Breast epithelium (tissue), 4 donors: ENCODE data around the gene MROH7. TPM values are rescaled to one million over a fixed set of nuclear protein-coding genes. Genes with fewer than 3 reads are reported as not detected.

Experiments
- DNase-seq, 2 donors: peaks; one replicate each; pipeline ENCODE4 v3.0.0-alpha.2; 2019; ENCODE audit warnings: low spot score in 2 of 2
- H3K27ac ChIP-seq, 2 donors: fragments of 200-600 bp; sonication (generic) in 1 of 2; one replicate each; pipeline ENCODE4 v1.5.1; 2016 to 2019; ENCODE audit warnings: mild to moderate bottlenecking in 1 of 2
- H3K27me3 ChIP-seq, 2 donors: fragments of 200-600 bp; sonication (generic) in 1 of 2; one replicate each; pipeline versions ENCODE4 v1.5.1 to v1.6.0; 2017 to 2019; ENCODE audit warnings: control low read depth in 1 of 2, mild to moderate bottlenecking in 1 of 2
- H3K36me3 ChIP-seq: fragments of 200-600 bp; one replicate; pipeline ENCODE4 v1.5.1; 2019
- H3K4me1 ChIP-seq, 2 donors: fragments of 200-600 bp; sonication (generic); one replicate each; pipeline ENCODE4 v1.5.1; 2016 to 2019; ENCODE audit warnings: control low read depth in 1 of 2
- H3K4me3 ChIP-seq, 3 donors: fragments of 200-600 bp; sonication (generic); 1 replicate in 2 of 3; 2 replicates in 1 of 3; pipeline ENCODE4 v1.5.1; 2016 to 2019; ENCODE audit warnings: mild to moderate bottlenecking in 3 of 3, moderate library complexity in 2 of 3
- H3K9me3 ChIP-seq, 2 donors: fragments of 200-600 bp; sonication (generic) in 1 of 2; one replicate each; pipeline ENCODE4 v1.5.1; 2016 to 2019; ENCODE audit warnings: control low read depth in 1 of 2
- CTCF ChIP-seq, 3 donors: fragments of 450-650 bp; IDR thresholded peaks; one replicate each; pipeline ENCODE4 v1.5.1; 2016 to 2017; ENCODE audit warnings: antibody characterized with exemption in 3 of 3, mild to moderate bottlenecking in 3 of 3, moderate library complexity in 3 of 3
- POLR2A ChIP-seq: fragments of 450-650 bp; IDR thresholded peaks from one replicate; pipeline ENCODE4 v1.6.1; 2016; ENCODE audit warnings: antibody characterized with exemption, mild to moderate bottlenecking, moderate library complexity
- POLR2AphosphoS5 ChIP-seq, 3 donors: sonication (generic); formaldehyde crosslinking; IDR thresholded peaks; one replicate each; pipeline ENCODE4 v1.6.1; 2017; ENCODE audit warnings: antibody characterized with exemption in 3 of 3
- intact Hi-C: fragments of 100-400 bp; cut with DNase I; formaldehyde crosslinking; loops from one replicate; pipeline ENCODE4 v1.15.1; 2023; ENCODE audit warnings: low total_unique reads
- total RNA-seq, 3 donors: library from RNA; depleted of rRNA; stranded (reverse); fragments of >200 nt; gene quantifications; one replicate each; pipeline ENCODE4 v1.1.0, GENCODE V29; 2016

The MROH7 gene
- total RNA-seq, 3 donors from 2014 or later, result 0.66 to 5.3 (median 0.80) TPM

GRCh38 chr1:54750596-54750995 is 109.0 kb downstream of the MROH7 start:
- H3K36me3 ChIP-seq, result no peaks in the 10 kb centered on the region
- no peaks in the 10 kb centered on the region for H3K9me3 ChIP-seq
- no peak for TF ChIP-seq CTCF (IDR thresholded peaks at IDR 0.05)
- no peak for TF ChIP-seq POLR2AphosphoS5 (IDR thresholded peaks at IDR 0.05)
- TF ChIP-seq POLR2A, result no peak
- no peak for DNase-seq
- intact Hi-C loops, result no loop called here
- no peaks in the 10 kb centered on the region for H3K4me1 ChIP-seq
- H3K4me3 ChIP-seq, result no peak overlapping the region
- no peaks in the 10 kb centered on the region for H3K27me3 ChIP-seq
- no peak overlapping the region for H3K27ac ChIP-seq

- Histone ChIP-seq H3K27ac (no peak overlapping the region), H3K4me1 (no peaks in the 10 kb centered on the region), H3K27me3 (no peaks in the 10 kb centered on the region), H3K9me3 (no peaks in the 10 kb centered on the region), H3K4me3 (no peak overlapping the region), H3K36me3 (no peaks in the 10 kb centered on the region)
- TF ChIP-seq CTCF (IDR thresholded peaks at IDR 0.05), result no peak
- TF ChIP-seq POLR2A, result no peak
- DNase-seq, result no peak
- intact Hi-C loops, result no loop called here
These were observed 109.8 kb downstream of the MROH7 start for GRCh38 chr1:54751426-54751825.

DNA sequence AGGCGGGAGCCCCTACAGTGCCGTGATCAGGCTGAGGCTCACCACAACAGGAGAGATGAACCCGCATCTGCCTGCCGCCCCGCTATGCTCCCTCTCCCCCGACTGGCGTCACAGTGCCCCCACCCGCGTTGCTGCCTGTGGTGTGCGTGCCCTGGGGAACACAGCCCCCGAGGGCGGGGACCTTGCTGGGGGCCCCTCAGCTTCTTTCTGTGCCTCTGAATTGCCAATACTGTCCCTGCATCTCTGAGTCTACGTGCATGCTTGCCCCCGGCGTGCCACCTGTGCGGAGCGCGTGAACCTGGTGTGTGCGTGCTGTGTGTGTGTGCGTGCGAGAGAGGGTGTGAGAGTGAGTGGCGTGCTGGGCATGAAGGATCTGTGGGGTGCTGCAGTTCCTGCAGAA is 112.5 kb downstream of the MROH7 start:
- no peak for TF ChIP-seq POLR2A
- no peaks in the 10 kb centered on the region for H3K36me3 ChIP-seq
- intact Hi-C loops, result no loop called here
- H3K27me3 ChIP-seq, result no peaks in the 10 kb centered on the region
- H3K27ac ChIP-seq, result no peak overlapping the region
- no peaks in the 10 kb centered on the region for H3K9me3 ChIP-seq
- no peaks in the 10 kb centered on the region for H3K4me1 ChIP-seq
- H3K4me3 ChIP-seq, result no peak overlapping the region
- no peak for DNase-seq

DNA sequence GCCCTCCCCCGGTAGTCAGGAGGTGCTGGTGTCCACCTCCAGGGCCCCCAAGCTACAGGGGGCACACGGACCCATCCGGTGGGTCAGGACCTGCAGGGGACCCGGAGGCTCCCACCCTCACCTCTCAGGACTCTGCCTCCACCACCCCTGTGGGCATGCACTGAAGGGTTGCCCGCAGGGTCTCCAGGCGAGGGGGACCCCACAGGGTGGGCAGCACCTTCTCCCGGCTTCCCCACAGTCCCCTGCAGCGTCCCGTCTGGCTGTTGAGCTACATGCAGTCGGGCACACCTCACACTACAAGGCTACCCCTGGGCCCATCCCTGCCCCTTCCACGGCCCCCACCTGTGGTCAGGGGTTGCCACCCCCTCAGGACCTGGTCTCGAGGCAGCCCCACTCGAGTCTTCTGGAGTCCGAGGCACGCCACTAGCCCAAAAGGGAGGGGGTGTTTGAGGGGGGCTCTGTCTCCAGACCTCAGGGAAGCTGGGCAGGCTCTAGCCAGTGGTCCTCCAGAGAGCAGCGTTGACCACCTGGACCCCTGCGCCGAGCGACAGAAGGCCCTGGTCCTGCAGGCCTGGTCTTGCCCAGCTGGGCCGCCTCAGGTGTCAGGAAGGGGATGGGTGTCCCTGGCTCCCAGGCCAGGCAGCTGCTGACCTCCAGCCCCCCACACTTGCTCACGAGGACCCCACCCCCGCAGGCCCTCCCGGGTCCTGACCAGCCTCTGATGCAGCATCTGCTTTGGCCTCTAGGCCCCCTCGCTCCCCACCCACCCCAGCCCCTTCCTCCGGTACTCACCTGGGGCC is 113.1 kb downstream of the MROH7 start:
- Histone ChIP-seq H3K4me3 (no peak overlapping the region), H3K36me3 (no peaks in the 10 kb centered on the region), H3K9me3 (no peaks in the 10 kb centered on the region), H3K27me3 (no peaks in the 10 kb centered on the region), H3K27ac (no peak overlapping the region), H3K4me1 (no peaks in the 10 kb centered on the region)
- TF ChIP-seq POLR2AphosphoS5 (IDR thresholded peaks at IDR 0.05) (no peak), POLR2A (no peak), CTCF (IDR thresholded peaks at IDR 0.05) (no peak)
- intact Hi-C loops, result no loop called here
- DNase-seq, result no peak

DNA sequence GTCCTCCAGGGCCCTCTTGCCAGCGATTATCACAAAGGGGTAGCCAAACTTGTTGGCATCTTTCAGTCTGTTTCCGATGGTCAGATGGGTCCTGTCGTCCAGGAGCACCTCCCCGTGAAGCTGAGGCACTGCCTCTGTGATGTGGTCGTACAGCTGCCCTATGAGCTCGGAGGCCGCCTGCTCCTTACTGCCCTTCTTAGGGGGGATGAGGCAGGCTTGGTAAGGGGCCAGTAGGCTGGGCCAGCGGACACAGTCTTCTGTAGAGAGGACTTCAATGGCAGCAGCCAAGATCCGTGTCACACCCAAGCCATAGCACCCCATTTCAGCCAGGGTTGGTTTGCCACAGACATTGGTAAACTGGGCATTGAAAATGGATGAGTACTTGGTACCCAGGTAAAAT is 116.2 kb downstream of the MROH7 start:
- intact Hi-C loops, result no loop called here
- H3K27ac ChIP-seq, result no peak overlapping the region
- no peak for TF ChIP-seq POLR2AphosphoS5 (IDR thresholded peaks at IDR 0.05)
- TF ChIP-seq POLR2A, result no peak
- no peak for TF ChIP-seq CTCF (IDR thresholded peaks at IDR 0.05)
- H3K4me1 ChIP-seq, result no peaks in the 10 kb centered on the region
- no peak overlapping the region for H3K4me3 ChIP-seq
- no peaks in the 10 kb centered on the region for H3K9me3 ChIP-seq
- DNase-seq, result no peak
- H3K36me3 ChIP-seq, result no peaks in the 10 kb centered on the region
- no peaks in the 10 kb centered on the region for H3K27me3 ChIP-seq
